ENCODE results near the gene LPIN1. TPM values are rescaled to one million over a fixed set of nuclear protein-coding genes. Genes with fewer than 3 reads are reported as not detected.

The LPIN1 gene
- total and polyA plus RNA-seq, 10 donors: 12.3 to 55.7 (median 34.8) TPM

DNA sequence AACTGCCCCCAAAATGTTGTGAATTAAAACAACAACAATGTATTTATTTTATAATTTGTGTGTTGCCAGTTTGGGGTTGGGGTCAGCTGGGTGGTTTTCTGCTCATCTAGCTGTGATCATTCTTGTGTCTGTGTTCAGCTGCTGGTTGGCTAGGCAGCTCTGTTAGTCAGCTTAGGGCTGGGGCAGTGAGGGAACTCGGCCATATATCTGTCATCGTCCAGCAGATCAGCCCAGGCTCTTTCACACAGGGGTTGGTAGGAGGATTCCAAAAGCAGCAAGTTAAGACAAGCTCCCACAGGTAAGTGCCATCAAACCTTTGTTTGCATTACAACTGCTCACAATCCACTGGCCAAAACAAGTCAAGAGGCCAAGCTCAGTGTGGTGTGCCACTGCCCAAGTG lies 121.5 kb downstream of the LPIN1 start:
- DNase-seq: peak; percentile 33
- Histone ChIP-seq H3K27me3 (replicated peaks in 1 of 7) (no peaks in the 10 kb centered on the region), H3K4me3 (no peak overlapping the region), H3K27ac (no peak overlapping the region), H3K4me1 (peaks cover 9 to 58% (median 41%) of the 10 kb centered on the region in 6 donors), H3K9me3 (no peaks in the 10 kb centered on the region), H3K36me3 (no peaks in the 10 kb centered on the region)
- WGBS, 5 donors: 79 to 95% (median 94%) methylated on average over 2 of the region's 2 CpGs
- intact Hi-C loops (cut with DNase I; ENCODE audit: low total_unique reads): no loop called here
- TF ChIP-seq CTCF (IDR thresholded peaks at IDR 0.05 in 8 of 11, conservative IDR thresholded peaks at IDR 0.05 in 3 of 11) (no peak), POLR2A (IDR thresholded peaks at IDR 0.05) (no peak), POLR2AphosphoS5 (IDR thresholded peaks at IDR 0.05) (no peak)

GRCh38 chr2:11869391-11869991 lies 123.1 kb downstream of the LPIN1 start:
- H3K4me3 ChIP-seq: no peak overlapping the region
- peak; percentile 13 for DNase-seq
- H3K4me1 ChIP-seq: peaks cover 0 to 54% (median 32%) of the 10 kb centered on the region in 6 donors
- WGBS, 5 donors: 87 to 96% (median 93%) methylated on average over 8 of the region's 8 CpGs
- no peaks in the 10 kb centered on the region for H3K36me3 ChIP-seq
- no peak overlapping the region for H3K27ac ChIP-seq
- TF ChIP-seq POLR2A (IDR thresholded peaks at IDR 0.05): no peak
- no peak for TF ChIP-seq POLR2AphosphoS5 (IDR thresholded peaks at IDR 0.05)
- no peak for TF ChIP-seq CTCF (IDR thresholded peaks at IDR 0.05 in 8 of 11, conservative IDR thresholded peaks at IDR 0.05 in 3 of 11)
- H3K9me3 ChIP-seq: no peaks in the 10 kb centered on the region
- H3K27me3 ChIP-seq (replicated peaks in 1 of 7): no peaks in the 10 kb centered on the region
- intact Hi-C loops (cut with DNase I; ENCODE audit: low total_unique reads): no loop called here

- Histone ChIP-seq H3K27me3 (replicated peaks in 1 of 7) (no peaks in the 10 kb centered on the region), H3K27ac (no peak overlapping the region), H3K4me3 (no peak overlapping the region), H3K36me3 (no peaks in the 10 kb centered on the region), H3K9me3 (no peaks in the 10 kb centered on the region), H3K4me1 (peaks cover 0 to 48% (median 28%) of the 10 kb centered on the region in 6 donors)
- TF ChIP-seq POLR2A (IDR thresholded peaks at IDR 0.05): no peak
- no peak for TF ChIP-seq CTCF (IDR thresholded peaks at IDR 0.05 in 8 of 11, conservative IDR thresholded peaks at IDR 0.05 in 3 of 11)
- no peak for TF ChIP-seq POLR2AphosphoS5 (IDR thresholded peaks at IDR 0.05)
- intact Hi-C loops (cut with DNase I; ENCODE audit: low total_unique reads): no loop called here
- DNase-seq: peak; percentile 2
- WGBS, 5 donors: 63 to 79% (median 70%) methylated on average over 2 of the region's 2 CpGs
Observed at GRCh38 chr2:11870064-11870463, 123.6 kb downstream of the LPIN1 start.

GRCh38 chr2:11870584-11870983 lies 124.2 kb downstream of the LPIN1 start:
- TF ChIP-seq CTCF (IDR thresholded peaks at IDR 0.05 in 8 of 11, conservative IDR thresholded peaks at IDR 0.05 in 3 of 11): no peak
- no peak for TF ChIP-seq POLR2A (IDR thresholded peaks at IDR 0.05)
- no peak for TF ChIP-seq POLR2AphosphoS5 (IDR thresholded peaks at IDR 0.05)
- intact Hi-C loops (cut with DNase I; ENCODE audit: low total_unique reads): no loop called here
- Histone ChIP-seq H3K27ac (no peak overlapping the region), H3K9me3 (no peaks in the 10 kb centered on the region), H3K36me3 (no peaks in the 10 kb centered on the region), H3K27me3 (replicated peaks in 1 of 7) (no peaks in the 10 kb centered on the region), H3K4me3 (no peak overlapping the region), H3K4me1 (peaks cover 0 to 43% (median 25%) of the 10 kb centered on the region in 6 donors)
- peak; percentile 17 for DNase-seq
- WGBS, 5 donors: 53 to 76% (median 66%) methylated on average over 5 of the region's 5 CpGs
